Esophagus muscularis mucosa (tissue), 3 donors: ENCODE data around the gene PGBD5.
"Not testable (repeated sequence)": the region's sequence is repeated elsewhere in the genome, so short reads cannot be mapped to it uniquely, and the experiment has no call there.

Experiments used
- POLR2A ChIP-seq: fragments of 450-650 bp; IDR thresholded peaks from one replicate; pipeline ENCODE4 v1.6.1; 2017; ENCODE audit warnings: antibody characterized with exemption, moderate library complexity, mild to moderate bottlenecking, low read depth
- POLR2AphosphoS5 ChIP-seq, 2 donors: sonication (generic); formaldehyde crosslinking; IDR thresholded peaks; one replicate each; pipeline ENCODE4 v1.6.1; 2017; ENCODE audit warnings: antibody characterized with exemption in 2 of 2
- TF ChIP-seq, protein P1 (sequence below), 3 experiments: fragments of 200-600 bp in 2 of 3; fragments of 450-650 bp in 1 of 3; sonication (generic) in 2 of 3; IDR thresholded peaks; one replicate each; pipeline ENCODE4 v1.5.1; 2017 to 2019; ENCODE audit warnings: antibody characterized with exemption in 3 of 3, mild to moderate bottlenecking in 2 of 3, moderate library complexity in 1 of 3

DNA sequence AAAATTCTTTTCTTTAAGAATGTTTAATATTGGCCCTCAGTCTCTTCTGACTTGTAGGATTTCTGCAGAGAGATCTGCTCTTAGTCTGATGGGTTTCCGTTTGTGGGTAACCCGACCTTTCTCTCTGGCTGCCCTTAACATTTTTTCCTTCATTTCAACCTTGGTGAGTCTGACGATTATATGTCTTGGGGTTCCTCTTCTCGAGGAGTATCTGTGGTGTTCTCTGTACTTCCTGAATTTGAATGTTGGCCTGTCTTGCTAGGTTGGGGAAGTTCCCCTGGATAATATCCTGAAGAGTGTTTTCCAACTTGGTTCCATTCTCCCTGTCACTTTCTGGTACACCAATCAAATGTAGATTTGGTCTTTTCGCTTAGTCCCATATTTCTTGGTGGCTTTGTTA lies 48.8 kb upstream of the PGBD5 start:
- TF ChIP-seq, protein P1, sequence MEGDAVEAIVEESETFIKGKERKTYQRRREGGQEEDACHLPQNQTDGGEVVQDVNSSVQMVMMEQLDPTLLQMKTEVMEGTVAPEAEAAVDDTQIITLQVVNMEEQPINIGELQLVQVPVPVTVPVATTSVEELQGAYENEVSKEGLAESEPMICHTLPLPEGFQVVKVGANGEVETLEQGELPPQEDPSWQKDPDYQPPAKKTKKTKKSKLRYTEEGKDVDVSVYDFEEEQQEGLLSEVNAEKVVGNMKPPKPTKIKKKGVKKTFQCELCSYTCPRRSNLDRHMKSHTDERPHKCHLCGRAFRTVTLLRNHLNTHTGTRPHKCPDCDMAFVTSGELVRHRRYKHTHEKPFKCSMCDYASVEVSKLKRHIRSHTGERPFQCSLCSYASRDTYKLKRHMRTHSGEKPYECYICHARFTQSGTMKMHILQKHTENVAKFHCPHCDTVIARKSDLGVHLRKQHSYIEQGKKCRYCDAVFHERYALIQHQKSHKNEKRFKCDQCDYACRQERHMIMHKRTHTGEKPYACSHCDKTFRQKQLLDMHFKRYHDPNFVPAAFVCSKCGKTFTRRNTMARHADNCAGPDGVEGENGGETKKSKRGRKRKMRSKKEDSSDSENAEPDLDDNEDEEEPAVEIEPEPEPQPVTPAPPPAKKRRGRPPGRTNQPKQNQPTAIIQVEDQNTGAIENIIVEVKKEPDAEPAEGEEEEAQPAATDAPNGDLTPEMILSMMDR (IDR thresholded peaks at IDR 0.05) = not testable (repeated sequence)
- TF ChIP-seq POLR2A; POLR2AphosphoS5 (IDR thresholded peaks at IDR 0.05): not testable (repeated sequence)
